K562 (cell line): ENCODE data around the gene HLCS. TPM values are rescaled to one million over a fixed set of nuclear protein-coding genes. Genes with fewer than 3 reads are reported as not detected.

Experiments
- BRCA1 ChIP-seq, 2 experiments: fragments of 450-650 bp in 1 of 2; sonication (generic) in 1 of 2; formaldehyde crosslinking in 1 of 2; IDR thresholded peaks; 2 replicates each; pipeline versions ENCODE4 v1.5.0 to v1.6.1; 2017 to 2020; ENCODE audit warnings: mild to moderate bottlenecking in 1 of 2, missing genetic modification reagents in 1 of 2
- CCNT2 ChIP-seq: IDR thresholded peaks from 2 replicates; pipeline ENCODE4 v1.6.1; 2011; ENCODE audit warnings: borderline replicate concordance, low read depth, mild to moderate bottlenecking, moderate library complexity, mixed read lengths, low read length; ENCODE audit not compliant: insufficient read length; ENCODE audit errors: extremely low read depth
- HDAC3 ChIP-seq: fragments of 450-650 bp; IDR thresholded peaks from 2 replicates; pipeline ENCODE4 v1.6.1; 2018; ENCODE audit warnings: borderline replicate concordance, mild to moderate bottlenecking, moderate library complexity; ENCODE audit not compliant: partially characterized antibody
- MLLT1 ChIP-seq, 2 experiments: fragments of 450-650 bp; IDR thresholded peaks; 2 replicates each; pipeline ENCODE4 v1.6.1; 2016
- RBM14 ChIP-seq: fragments of 200-400 bp; formaldehyde crosslinking; IDR thresholded peaks from 2 replicates; pipeline ENCODE4 v1.6.1; 2018; ENCODE audit warnings: low read depth, mild to moderate bottlenecking, low read length, moderate library complexity, borderline replicate concordance; ENCODE audit not compliant: insufficient read depth
- YY1 ChIP-seq, 3 experiments: IDR thresholded peaks; 2 replicates each; pipeline ENCODE4 v1.6.1; 2011; ENCODE audit warnings: low read length in 2 of 3, mild to moderate bottlenecking in 2 of 3, moderate library complexity in 2 of 3, borderline replicate concordance in 1 of 3, control low read depth in 1 of 3, low read depth in 1 of 3; ENCODE audit not compliant: insufficient read depth in 3 of 3, insufficient replicate concordance in 2 of 3, control insufficient read depth in 1 of 3, insufficient read length in 1 of 3; ENCODE audit errors: extremely low read depth in 1 of 3
- ZNF407 ChIP-seq: fragments of 450-650 bp; IDR thresholded peaks from 2 replicates; pipeline ENCODE4 v1.6.1; 2016; ENCODE audit warnings: low read depth
- polyA plus RNA-seq, 8 experiments: library from polyadenylated mRNA; depleted of rRNA in 4 of 8; stranded (reverse) in 5 of 8; unstranded in 3 of 8; fragments of >200 nt; fragmentation: Nextera tagmentation in 2 of 8; fragmentation: Illumina TruSeq in 1 of 8; extraction: Ambion mirVana in 2 of 8; extraction: Trizol in 1 of 8; gene quantifications; 2 replicates each; pipeline versions ENCODE4 v1.2.1 to v1.2.3, GENCODE V29; 2011 to 2014; ENCODE audit warnings: inconsistent platforms in 1 of 8, missing spikeins in 1 of 8
- total RNA-seq, 7 experiments: library from RNA; depleted of rRNA in 6 of 7; stranded (reverse); fragments of >200 nt in 6 of 7; fragmentation: Illumina TruSeq in 2 of 7; extraction: Trizol in 2 of 7; gene quantifications; 2 replicates each; pipeline versions ENCODE4 v1.2.1 to v1.2.3, GENCODE V29; 2011 to 2021; ENCODE audit warnings: low replicate concordance in 1 of 7

HLCS gene
- total and polyA plus RNA-seq, 9 of the 15 experiments (the other 6 are each of a cell fraction or from before 2014, with no cell fraction given) = 3.0 to 21.5 (median 17.1) TPM

GRCh38 chr21:36966821-36967768 lies 626 bp upstream of the HLCS start (continued):
- TF ChIP-seq YY1 (IDR thresholded peaks at IDR 0.05; ENCODE audit: borderline replicate concordance in 1 of 3, control insufficient read depth in 1 of 3, extremely low read depth in 1 of 3, insufficient read depth in 3 of 3, insufficient read length in 1 of 3, insufficient replicate concordance in 2 of 3, low read depth in 1 of 3, low read length in 2 of 3) = no peak
- no peak for TF ChIP-seq CCNT2
- no peak for TF ChIP-seq BRCA1 (IDR thresholded peaks at IDR 0.05)
- TF ChIP-seq BRCA1 (CRISPR knock-in tag; IDR thresholded peaks at IDR 0.05) = no peak
- no peak for TF ChIP-seq HDAC3
- no peak for TF ChIP-seq ZNF407
- no peak for TF ChIP-seq RBM14
- TF ChIP-seq MLLT1 (IDR thresholded peaks at IDR 0.05) = no peak
- TF ChIP-seq, all 486 proteins: peak for 40
